Activated naive CD4-positive, alpha-beta T cell treated with anti-CD3 and anti-CD28 coated beads for 36 hours (primary cell): ENCODE measurements around the gene LRP1B. TPM values are rescaled to one million over a fixed set of nuclear protein-coding genes. Genes with fewer than 3 reads are reported as not detected.

Experiments
- CTCF ChIA-PET: fragments of 350-600 bp; sonication (Branson Sonifier 250); formaldehyde crosslinking; loops from one replicate; lab custom pipeline; 2021; ENCODE audit warnings: antibody characterized with exemption; lab: Charles Lee
- DNase-seq: peaks from one replicate; pipeline ENCODE4 v3.0.0-alpha.2; 2020
- H3K27ac Mint-ChIP-seq: one replicate; pipeline ENCODE4 v1.8.0; 2021; ENCODE audit warnings: mild to moderate bottlenecking, mixed read lengths
- H3K27me3 Mint-ChIP-seq: one replicate; pipeline ENCODE4 v1.8.0; 2021; ENCODE audit warnings: low read depth, mixed read lengths
- H3K36me3 Mint-ChIP-seq: one replicate; pipeline ENCODE4 v1.8.0; 2021; ENCODE audit warnings: low read depth, mixed read lengths
- H3K4me1 Mint-ChIP-seq: one replicate; pipeline ENCODE4 v1.8.0; 2021; ENCODE audit warnings: low read depth, mixed read lengths
- H3K4me3 Mint-ChIP-seq: one replicate; pipeline ENCODE4 v1.8.0; 2021; ENCODE audit warnings: mild to moderate bottlenecking, moderate library complexity, mixed read lengths
- H3K9me3 Mint-ChIP-seq: one replicate; pipeline ENCODE4 v1.8.0; 2021; ENCODE audit warnings: mixed read lengths
- intact Hi-C: fragments of 100-400 bp; cut with micrococcal nuclease; formaldehyde crosslinking; loops from one replicate; pipeline ENCODE4 v1.15.1; 2023
- total RNA-seq, 2 experiments: library from RNA; stranded (reverse); gene quantifications; one replicate each; pipeline ENCODE4 v1.2.3, GENCODE V29; 2021

The LRP1B gene
- total RNA-seq, 2 experiments from 2014 or later, result not detected

- H3K4me3 Mint-ChIP-seq, result no peak overlapping the region
- no peaks in the 10 kb centered on the region for H3K36me3 Mint-ChIP-seq
- H3K9me3 Mint-ChIP-seq, result peaks cover 7% of the 10 kb centered on the region
- H3K27me3 Mint-ChIP-seq, result no peaks in the 10 kb centered on the region
- H3K27ac Mint-ChIP-seq, result no peak overlapping the region
- no peaks in the 10 kb centered on the region for H3K4me1 Mint-ChIP-seq
- intact Hi-C loops, result no loop called here
- CTCF ChIA-PET, result no interaction called here
- no peak for DNase-seq
Observed at GRCh38 chr2:140639628-140640027, 1491.2 kb downstream of the LRP1B start.

GRCh38 chr2:140630557-140630956 lies 1500.3 kb downstream of the LRP1B start:
- intact Hi-C loops, result no loop called here
- Mint-ChIP-seq H3K36me3 (no peaks in the 10 kb centered on the region), H3K27me3 (no peaks in the 10 kb centered on the region), H3K4me3 (no peak overlapping the region), H3K27ac (no peak overlapping the region), H3K4me1 (no peaks in the 10 kb centered on the region), H3K9me3 (peaks cover 11% of the 10 kb centered on the region)
- DNase-seq, result no peak
- CTCF ChIA-PET, result interaction anchor here (0.7 kb wide), 1 partner anchor 666 kb away, joined by 3 read pairs; no protein-coding TSS in a partner anchor

- H3K4me1 Mint-ChIP-seq, result no peaks in the 10 kb centered on the region
- CTCF ChIA-PET, result no interaction called here
- no peak for DNase-seq
- no peaks in the 10 kb centered on the region for H3K27me3 Mint-ChIP-seq
- H3K9me3 Mint-ChIP-seq, result peaks cover 8% of the 10 kb centered on the region
- no peak overlapping the region for H3K4me3 Mint-ChIP-seq
- H3K36me3 Mint-ChIP-seq, result no peaks in the 10 kb centered on the region
- H3K27ac Mint-ChIP-seq, result no peak overlapping the region
- intact Hi-C loops, result no loop called here
Observed at GRCh38 chr2:140627885-140628284, 1502.9 kb downstream of the LRP1B start.

- DNase-seq, result no peak
- no peaks in the 10 kb centered on the region for H3K36me3 Mint-ChIP-seq
Observed at GRCh38 chr2:140627136-140627535, 1503.7 kb downstream of the LRP1B start.

GRCh38 chr2:140624200-140624599 lies 1506.6 kb downstream of the LRP1B start:
- no peak for DNase-seq
- CTCF ChIA-PET, result no interaction called here
- intact Hi-C loops, result no loop called here
- peaks cover 8% of the 10 kb centered on the region for H3K9me3 Mint-ChIP-seq
- H3K4me1 Mint-ChIP-seq, result no peaks in the 10 kb centered on the region
- no peak overlapping the region for H3K27ac Mint-ChIP-seq
- H3K36me3 Mint-ChIP-seq, result no peaks in the 10 kb centered on the region
- H3K4me3 Mint-ChIP-seq, result no peak overlapping the region
- no peaks in the 10 kb centered on the region for H3K27me3 Mint-ChIP-seq

More at GRCh38 chr2:140627136-140627535, 1503.7 kb downstream of the LRP1B start:
- Mint-ChIP-seq H3K27ac (no peak overlapping the region), H3K27me3 (no peaks in the 10 kb centered on the region), H3K4me1 (no peaks in the 10 kb centered on the region), H3K4me3 (no peak overlapping the region), H3K9me3 (peaks cover 8% of the 10 kb centered on the region)
- CTCF ChIA-PET, result no interaction called here
- intact Hi-C loops, result no loop called here

GRCh38 chr2:140621583-140622362 lies 1509.0 kb downstream of the LRP1B start:
- H3K27ac Mint-ChIP-seq, result no peak overlapping the region
- no peak for DNase-seq

GRCh38 chr2:140604788-140605187 lies 1526.0 kb downstream of the LRP1B start:
- CTCF ChIA-PET, result no interaction called here
- Mint-ChIP-seq H3K4me1 (no peaks in the 10 kb centered on the region), H3K27me3 (no peaks in the 10 kb centered on the region), H3K27ac (no peak overlapping the region), H3K36me3 (no peaks in the 10 kb centered on the region), H3K9me3 (no peaks in the 10 kb centered on the region), H3K4me3 (no peak overlapping the region)
- DNase-seq, result no peak
- intact Hi-C loops, result no loop called here

More at GRCh38 chr2:140621583-140622362, 1509.0 kb downstream of the LRP1B start:
- H3K36me3 Mint-ChIP-seq, result no peaks in the 10 kb centered on the region
- H3K4me1 Mint-ChIP-seq, result no peaks in the 10 kb centered on the region
- CTCF ChIA-PET, result no interaction called here
- intact Hi-C loops, result loop anchor here (2.0 kb wide), 1 partner anchor 73 kb away; no protein-coding TSS in a partner anchor
- no peak overlapping the region for H3K4me3 Mint-ChIP-seq
- no peaks in the 10 kb centered on the region for H3K27me3 Mint-ChIP-seq
- H3K9me3 Mint-ChIP-seq, result peaks cover 2% of the 10 kb centered on the region

GRCh38 chr2:140604096-140604495 lies 1526.7 kb downstream of the LRP1B start:
- CTCF ChIA-PET, result no interaction called here
- no peaks in the 10 kb centered on the region for H3K36me3 Mint-ChIP-seq
- H3K9me3 Mint-ChIP-seq, result no peaks in the 10 kb centered on the region
- H3K27ac Mint-ChIP-seq, result no peak overlapping the region
- H3K27me3 Mint-ChIP-seq, result no peaks in the 10 kb centered on the region
- intact Hi-C loops, result no loop called here
- no peaks in the 10 kb centered on the region for H3K4me1 Mint-ChIP-seq
- H3K4me3 Mint-ChIP-seq, result no peak overlapping the region
- DNase-seq, result no peak

- H3K4me3 Mint-ChIP-seq, result no peak overlapping the region
- no peaks in the 10 kb centered on the region for H3K36me3 Mint-ChIP-seq
- CTCF ChIA-PET, result no interaction called here
- H3K27ac Mint-ChIP-seq, result no peak overlapping the region
- H3K27me3 Mint-ChIP-seq, result no peaks in the 10 kb centered on the region
- intact Hi-C loops, result no loop called here
- no peak for DNase-seq
- H3K4me1 Mint-ChIP-seq, result no peaks in the 10 kb centered on the region
- H3K9me3 Mint-ChIP-seq, result no peaks in the 10 kb centered on the region
Observed at GRCh38 chr2:140603416-140603815, 1527.4 kb downstream of the LRP1B start.

GRCh38 chr2:140601801-140602200 lies 1529.0 kb downstream of the LRP1B start:
- Mint-ChIP-seq H3K9me3 (no peaks in the 10 kb centered on the region), H3K27me3 (no peaks in the 10 kb centered on the region), H3K4me1 (no peaks in the 10 kb centered on the region), H3K4me3 (no peak overlapping the region), H3K36me3 (no peaks in the 10 kb centered on the region), H3K27ac (no peak overlapping the region)
- intact Hi-C loops, result no loop called here
- CTCF ChIA-PET, result no interaction called here
- DNase-seq, result no peak

GRCh38 chr2:140601342-140601741 lies 1529.5 kb downstream of the LRP1B start:
- CTCF ChIA-PET, result no interaction called here
- no peaks in the 10 kb centered on the region for H3K4me1 Mint-ChIP-seq
- no peak for DNase-seq
- H3K9me3 Mint-ChIP-seq, result no peaks in the 10 kb centered on the region
- no peak overlapping the region for H3K27ac Mint-ChIP-seq
- H3K4me3 Mint-ChIP-seq, result no peak overlapping the region
- no peaks in the 10 kb centered on the region for H3K36me3 Mint-ChIP-seq
- intact Hi-C loops, result no loop called here
- H3K27me3 Mint-ChIP-seq, result no peaks in the 10 kb centered on the region

GRCh38 chr2:140600116-140600515 lies 1530.7 kb downstream of the LRP1B start:
- no peaks in the 10 kb centered on the region for H3K36me3 Mint-ChIP-seq

GRCh38 chr2:140597836-140598235 lies 1533.0 kb downstream of the LRP1B start:
- no peak for DNase-seq
- intact Hi-C loops, result no loop called here
- CTCF ChIA-PET, result interaction anchor here (0.6 kb wide), 1 partner anchor 1429 kb away, joined by 3 read pairs; no protein-coding TSS in a partner anchor
- H3K9me3 Mint-ChIP-seq, result peaks cover 1% of the 10 kb centered on the region
- no peak overlapping the region for H3K4me3 Mint-ChIP-seq
- no peaks in the 10 kb centered on the region for H3K4me1 Mint-ChIP-seq
- H3K27ac Mint-ChIP-seq, result no peak overlapping the region
- no peaks in the 10 kb centered on the region for H3K27me3 Mint-ChIP-seq
- no peaks in the 10 kb centered on the region for H3K36me3 Mint-ChIP-seq

More at GRCh38 chr2:140600116-140600515, 1530.7 kb downstream of the LRP1B start:
- Mint-ChIP-seq H3K4me3 (no peak overlapping the region), H3K27ac (no peak overlapping the region), H3K9me3 (no peaks in the 10 kb centered on the region), H3K4me1 (no peaks in the 10 kb centered on the region), H3K27me3 (no peaks in the 10 kb centered on the region)
- no peak for DNase-seq
- CTCF ChIA-PET, result no interaction called here
- intact Hi-C loops, result no loop called here
